ENCODE measurements around the gene TBRG4.

Gene TBRG4

GRCh38 chr7:45140827-45141226 lies 29.3 kb upstream of the TBRG4 start:
- DNase-seq: no peak

GRCh38 chr7:45138433-45139267 lies 27.2 kb upstream of the TBRG4 start:
- no peak for DNase-seq

GRCh38 chr7:45136106-45137060 lies 24.9 kb upstream of the TBRG4 start:
- peak; percentile 86 for DNase-seq

GRCh38 chr7:45133877-45134276 lies 22.4 kb upstream of the TBRG4 start:
- no peak for DNase-seq

GRCh38 chr7:45133352-45133751 lies 21.9 kb upstream of the TBRG4 start:
- no peak for DNase-seq

- DNase-seq: no peak
Measured at GRCh38 chr7:45132708-45133320, 21.3 kb upstream of the TBRG4 start.

- no peak for DNase-seq
Measured at GRCh38 chr7:45131891-45132290, 20.4 kb upstream of the TBRG4 start.

- DNase-seq: no peak
Measured at GRCh38 chr7:45130910-45131309, 19.4 kb upstream of the TBRG4 start.

- no peak for DNase-seq
Measured at GRCh38 chr7:45129906-45130305, 18.4 kb upstream of the TBRG4 start.

GRCh38 chr7:45129181-45129800 lies 17.8 kb upstream of the TBRG4 start:
- no peak for DNase-seq

- no peak for DNase-seq
Measured at GRCh38 chr7:45126920-45127319, 15.4 kb upstream of the TBRG4 start.

GRCh38 chr7:45126201-45126600 lies 14.7 kb upstream of the TBRG4 start:
- DNase-seq: no peak

- DNase-seq: no peak
Measured at GRCh38 chr7:45125193-45125904, 13.9 kb upstream of the TBRG4 start.

- no peak for DNase-seq
Measured at GRCh38 chr7:45123913-45124710, 12.6 kb upstream of the TBRG4 start.

- DNase-seq: no peak
Measured at GRCh38 chr7:45122975-45123860, 11.7 kb upstream of the TBRG4 start.

GRCh38 chr7:45119550-45119949 lies 8.1 kb upstream of the TBRG4 start:
- DNase-seq: no peak

GRCh38 chr7:45118889-45119331 lies 7.4 kb upstream of the TBRG4 start:
- no peak for DNase-seq

GRCh38 chr7:45118292-45118691 lies 6.8 kb upstream of the TBRG4 start:
- no peak for DNase-seq

GRCh38 chr7:45117582-45117981 lies 6.1 kb upstream of the TBRG4 start:
- DNase-seq: no peak

GRCh38 chr7:45116048-45116447 lies 4.6 kb upstream of the TBRG4 start:
- no peak for DNase-seq

Data from suppressor macrophage treated with lipopolysaccharide for 4 hours (primary cell).